Ishikawa (cell line): ENCODE measurements around the gene ACOXL.

Source experiments
- CEBPB ChIP-seq: IDR thresholded peaks from 2 replicates; pipeline ENCODE4 v1.6.1; 2012
- CREB1 ChIP-seq: IDR thresholded peaks from 2 replicates; pipeline ENCODE4 v1.6.1; 2012; ENCODE audit warnings: low read depth
- EGR1 ChIP-seq: IDR thresholded peaks from 2 replicates; pipeline ENCODE4 v1.6.1; 2012
- EP300 ChIP-seq: IDR thresholded peaks from 2 replicates; pipeline ENCODE4 v1.6.1; 2012; ENCODE audit warnings: borderline replicate concordance
- FOXM1 ChIP-seq: IDR thresholded peaks from 2 replicates; pipeline ENCODE4 v1.6.1; 2012; ENCODE audit warnings: low read depth, borderline replicate concordance
- NFIC ChIP-seq: IDR thresholded peaks from 2 replicates; pipeline ENCODE4 v1.6.1; 2012
- RAD21 ChIP-seq: IDR thresholded peaks from 2 replicates; pipeline ENCODE4 v1.6.1; 2012; ENCODE audit warnings: low read depth
- TAF1 ChIP-seq: IDR thresholded peaks from 2 replicates; pipeline ENCODE4 v1.6.1; 2012; ENCODE audit warnings: low read depth, mild to moderate bottlenecking
- TCF12 ChIP-seq: IDR thresholded peaks from 2 replicates; pipeline ENCODE4 v1.6.1; 2012; ENCODE audit warnings: low read depth
- TEAD4 ChIP-seq: IDR thresholded peaks from 2 replicates; pipeline ENCODE4 v1.6.1; 2012
- YY1 ChIP-seq: IDR thresholded peaks from 2 replicates; pipeline ENCODE4 v1.6.1; 2012; ENCODE audit warnings: low read depth
- ZBTB7A ChIP-seq: IDR thresholded peaks from 2 replicates; pipeline ENCODE4 v1.6.1; 2012; ENCODE audit warnings: low read depth
- TF ChIP-seq, protein P1 (sequence below): IDR thresholded peaks from 2 replicates; pipeline ENCODE4 v1.6.1; 2012
- TF ChIP-seq, protein P2 (sequence below): IDR thresholded peaks from 2 replicates; pipeline ENCODE4 v1.6.1; 2012
- TF ChIP-seq, protein P3 (sequence below): IDR thresholded peaks from 2 replicates; pipeline ENCODE4 v1.6.1; 2012; ENCODE audit warnings: low read depth, mild to moderate bottlenecking

The ACOXL gene

DNA sequence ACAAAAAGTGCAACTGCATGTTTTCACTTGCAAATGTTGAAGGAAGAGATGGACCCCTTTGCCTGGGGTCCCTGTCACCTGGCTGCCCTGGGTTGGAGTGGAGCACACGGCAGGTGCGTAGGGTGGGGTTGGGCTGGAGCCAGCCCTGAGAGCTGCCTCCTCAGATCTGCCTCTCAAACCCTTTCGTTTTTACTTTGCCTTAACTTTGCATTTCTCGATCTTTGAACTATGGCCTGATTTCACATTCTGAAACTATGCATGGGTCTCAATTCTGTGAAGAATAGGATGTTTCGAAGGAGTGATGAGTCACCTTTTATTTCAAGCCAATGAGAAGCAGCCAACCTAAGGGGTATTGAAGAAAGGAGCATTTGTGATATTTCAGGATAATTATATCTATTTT is 132.8 kb downstream of the ACOXL start:
- no peak for TF ChIP-seq CEBPB
- TF ChIP-seq TAF1, result no peak
- TF ChIP-seq ZBTB7A, result no peak
- TF ChIP-seq EP300, result no peak
- TF ChIP-seq, protein P1, sequence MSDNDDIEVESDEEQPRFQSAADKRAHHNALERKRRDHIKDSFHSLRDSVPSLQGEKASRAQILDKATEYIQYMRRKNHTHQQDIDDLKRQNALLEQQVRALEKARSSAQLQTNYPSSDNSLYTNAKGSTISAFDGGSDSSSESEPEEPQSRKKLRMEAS, result no peak
- TF ChIP-seq CREB1, result no peak
- TF ChIP-seq TCF12, result no peak

DNA sequence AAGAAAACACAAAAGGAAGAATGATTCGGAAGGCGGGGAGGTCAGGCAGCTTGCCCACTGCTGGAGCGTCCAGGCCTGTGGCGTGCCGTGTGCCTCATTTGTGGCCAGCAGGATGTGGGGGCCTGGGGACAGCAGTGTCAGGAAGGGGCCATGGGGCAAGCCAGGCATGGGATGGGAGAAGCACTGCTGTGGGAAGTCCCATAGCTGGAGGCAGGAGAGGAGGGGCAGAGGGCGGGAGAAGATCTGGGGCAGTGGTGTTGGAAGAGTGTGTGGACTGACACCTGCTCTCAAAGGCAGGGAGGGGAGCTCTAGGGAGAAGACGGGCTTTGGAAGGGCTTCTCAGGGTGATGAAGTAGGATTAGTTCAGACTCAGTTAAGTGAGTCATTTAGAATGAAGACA is 133.7 kb downstream of the ACOXL start:
- TF ChIP-seq FOXM1, result no peak
- TF ChIP-seq, protein P1, result no peak
- no peak for TF ChIP-seq TEAD4
- TF ChIP-seq NFIC, result no peak
- TF ChIP-seq ZBTB7A, result no peak
- TF ChIP-seq TAF1, result no peak
- no peak for TF ChIP-seq RAD21
- TF ChIP-seq, protein P2, sequence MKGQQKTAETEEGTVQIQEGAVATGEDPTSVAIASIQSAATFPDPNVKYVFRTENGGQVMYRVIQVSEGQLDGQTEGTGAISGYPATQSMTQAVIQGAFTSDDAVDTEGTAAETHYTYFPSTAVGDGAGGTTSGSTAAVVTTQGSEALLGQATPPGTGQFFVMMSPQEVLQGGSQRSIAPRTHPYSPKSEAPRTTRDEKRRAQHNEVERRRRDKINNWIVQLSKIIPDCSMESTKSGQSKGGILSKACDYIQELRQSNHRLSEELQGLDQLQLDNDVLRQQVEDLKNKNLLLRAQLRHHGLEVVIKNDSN, result no peak
- no peak for TF ChIP-seq CEBPB
- no peak for TF ChIP-seq EGR1
- TF ChIP-seq CREB1, result no peak

DNA sequence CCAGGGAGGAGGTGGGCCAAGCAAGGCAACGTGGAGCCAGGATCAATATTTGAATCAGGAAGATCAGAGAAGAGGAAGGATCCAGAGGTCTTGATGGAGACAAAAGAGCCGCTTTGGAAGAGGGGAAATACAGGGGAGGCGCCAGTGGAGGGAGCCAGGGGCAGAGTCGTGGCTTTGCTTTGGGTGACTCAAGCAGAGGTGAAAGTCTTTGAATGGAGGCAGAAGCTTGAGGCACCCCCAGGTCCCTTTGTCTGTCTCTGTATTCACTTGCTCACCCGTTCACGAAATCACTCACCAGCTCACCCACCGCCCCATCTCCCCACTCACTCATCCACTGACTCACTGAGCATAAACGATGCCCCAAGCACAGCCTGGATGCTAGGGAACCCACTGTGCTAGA is 134.1 kb downstream of the ACOXL start:
- no peak for TF ChIP-seq FOXM1
- TF ChIP-seq, protein P3, sequence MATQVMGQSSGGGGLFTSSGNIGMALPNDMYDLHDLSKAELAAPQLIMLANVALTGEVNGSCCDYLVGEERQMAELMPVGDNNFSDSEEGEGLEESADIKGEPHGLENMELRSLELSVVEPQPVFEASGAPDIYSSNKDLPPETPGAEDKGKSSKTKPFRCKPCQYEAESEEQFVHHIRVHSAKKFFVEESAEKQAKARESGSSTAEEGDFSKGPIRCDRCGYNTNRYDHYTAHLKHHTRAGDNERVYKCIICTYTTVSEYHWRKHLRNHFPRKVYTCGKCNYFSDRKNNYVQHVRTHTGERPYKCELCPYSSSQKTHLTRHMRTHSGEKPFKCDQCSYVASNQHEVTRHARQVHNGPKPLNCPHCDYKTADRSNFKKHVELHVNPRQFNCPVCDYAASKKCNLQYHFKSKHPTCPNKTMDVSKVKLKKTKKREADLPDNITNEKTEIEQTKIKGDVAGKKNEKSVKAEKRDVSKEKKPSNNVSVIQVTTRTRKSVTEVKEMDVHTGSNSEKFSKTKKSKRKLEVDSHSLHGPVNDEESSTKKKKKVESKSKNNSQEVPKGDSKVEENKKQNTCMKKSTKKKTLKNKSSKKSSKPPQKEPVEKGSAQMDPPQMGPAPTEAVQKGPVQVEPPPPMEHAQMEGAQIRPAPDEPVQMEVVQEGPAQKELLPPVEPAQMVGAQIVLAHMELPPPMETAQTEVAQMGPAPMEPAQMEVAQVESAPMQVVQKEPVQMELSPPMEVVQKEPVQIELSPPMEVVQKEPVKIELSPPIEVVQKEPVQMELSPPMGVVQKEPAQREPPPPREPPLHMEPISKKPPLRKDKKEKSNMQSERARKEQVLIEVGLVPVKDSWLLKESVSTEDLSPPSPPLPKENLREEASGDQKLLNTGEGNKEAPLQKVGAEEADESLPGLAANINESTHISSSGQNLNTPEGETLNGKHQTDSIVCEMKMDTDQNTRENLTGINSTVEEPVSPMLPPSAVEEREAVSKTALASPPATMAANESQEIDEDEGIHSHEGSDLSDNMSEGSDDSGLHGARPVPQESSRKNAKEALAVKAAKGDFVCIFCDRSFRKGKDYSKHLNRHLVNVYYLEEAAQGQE, result no peak
- no peak for TF ChIP-seq CREB1
- TF ChIP-seq NFIC, result no peak
- no peak for TF ChIP-seq TCF12
- TF ChIP-seq EP300, result no peak
- TF ChIP-seq CEBPB, result no peak
- no peak for TF ChIP-seq EGR1
- no peak for TF ChIP-seq TEAD4
- TF ChIP-seq, protein P2, result no peak
- TF ChIP-seq YY1, result no peak

DNA sequence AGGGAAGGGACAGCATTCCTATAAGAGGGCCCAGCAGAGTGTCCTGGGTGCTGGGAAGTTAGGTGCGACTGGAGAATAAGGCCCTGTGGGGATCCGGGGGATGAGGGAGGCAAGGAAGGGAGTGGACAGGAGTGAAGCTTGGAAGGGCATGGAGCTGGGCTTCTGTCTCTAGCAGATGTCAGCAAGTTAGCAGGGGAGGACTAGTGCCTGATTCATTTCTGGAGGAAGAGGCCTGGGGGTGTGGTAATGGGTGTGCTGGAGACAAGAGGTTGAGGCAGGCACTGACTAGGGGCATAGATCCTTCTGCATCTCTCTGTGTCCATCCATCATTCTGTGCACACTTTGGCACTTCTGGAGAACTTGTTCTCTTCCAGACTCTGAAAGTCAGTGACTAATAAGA is 134.7 kb downstream of the ACOXL start:
- TF ChIP-seq, protein P2, result no peak
- no peak for TF ChIP-seq EGR1

DNA sequence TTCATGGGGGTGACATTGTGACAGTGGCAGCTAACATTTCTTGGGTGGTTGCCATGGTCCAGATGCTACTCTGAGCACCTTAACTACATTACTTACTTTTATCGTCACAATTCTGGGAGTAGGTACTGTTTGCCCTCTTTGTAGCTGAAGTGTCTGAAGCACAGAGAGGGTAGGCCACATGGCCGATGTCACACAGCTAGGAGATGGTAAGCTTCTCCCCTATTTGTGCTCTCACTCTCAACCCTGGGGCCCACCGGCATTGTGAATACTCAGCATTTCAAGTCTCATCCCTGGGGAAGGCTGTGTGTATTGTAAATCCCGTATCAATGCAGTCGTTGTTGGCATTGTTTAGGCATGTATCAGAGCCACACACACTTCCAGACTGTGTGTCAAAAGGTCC is 136.6 kb downstream of the ACOXL start:
- TF ChIP-seq CREB1 (no peak), ZBTB7A (no peak), YY1 (no peak)

DNA sequence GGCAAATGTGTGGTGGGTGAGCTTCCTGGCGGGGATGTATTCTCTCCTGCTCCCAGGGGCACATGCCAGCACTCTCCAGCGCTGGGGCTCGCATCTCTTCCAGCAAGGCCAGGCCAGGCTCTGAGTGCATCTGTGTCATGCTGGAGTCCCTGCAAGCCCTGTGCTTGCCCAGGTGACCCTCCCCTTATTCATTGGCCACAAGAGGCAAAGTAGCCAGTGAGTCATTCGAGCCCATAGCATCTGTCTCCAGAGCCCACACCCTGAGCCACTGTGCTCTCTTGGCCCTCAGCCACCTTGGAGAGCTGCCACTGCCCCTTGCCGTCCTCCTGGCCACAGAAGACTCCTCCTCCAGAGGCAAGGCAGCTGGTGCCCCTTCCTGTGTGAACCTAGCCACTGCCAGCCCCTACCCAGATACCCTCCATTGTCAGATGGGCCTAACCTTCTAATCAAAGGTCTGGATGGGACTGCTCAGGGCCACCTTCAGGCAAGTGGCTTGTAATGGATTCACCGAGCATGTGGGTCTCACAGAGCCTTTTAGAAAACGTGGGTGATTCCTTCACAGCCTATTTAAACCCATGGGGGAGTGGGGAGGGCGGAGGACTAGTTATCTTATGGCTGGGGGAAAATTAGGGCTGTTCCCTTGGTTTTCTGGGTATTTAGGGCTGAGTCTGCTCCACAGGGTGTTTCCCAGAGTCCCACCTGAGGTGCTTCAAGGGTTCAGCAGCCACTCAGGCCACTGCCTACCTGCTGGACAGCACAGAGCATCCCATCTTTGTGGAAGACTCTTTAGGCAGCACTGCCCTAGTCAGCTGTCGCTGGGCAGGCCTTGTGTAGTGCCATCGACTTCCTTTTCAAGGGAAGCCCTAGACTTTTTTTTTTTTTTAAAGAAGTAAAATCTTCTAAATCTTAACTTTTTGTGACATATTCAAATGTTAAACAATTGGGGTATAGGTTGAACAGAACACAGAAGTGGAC is 137.4 kb downstream of the ACOXL start:
- no peak for TF ChIP-seq EGR1
- no peak for TF ChIP-seq RAD21
- TF ChIP-seq, protein P2, result no peak
- TF ChIP-seq FOXM1, result no peak
- no peak for TF ChIP-seq ZBTB7A
- peak; percentile 74 for TF ChIP-seq NFIC
- no peak for TF ChIP-seq YY1
- TF ChIP-seq, protein P3, result peak; percentile 55; the same call in 1 of the 2 replicates
- TF ChIP-seq TAF1, result no peak
